NCI-H2227 (cell line): ENCODE measurements around the gene POU2F2.

Experiments
- DNase-seq: peaks from one replicate; lab custom pipeline; 2025; ENCODE audit not compliant: unreplicated experiment; lab: John Stamatoyannopoulos, UW

POU2F2 gene

DNA sequence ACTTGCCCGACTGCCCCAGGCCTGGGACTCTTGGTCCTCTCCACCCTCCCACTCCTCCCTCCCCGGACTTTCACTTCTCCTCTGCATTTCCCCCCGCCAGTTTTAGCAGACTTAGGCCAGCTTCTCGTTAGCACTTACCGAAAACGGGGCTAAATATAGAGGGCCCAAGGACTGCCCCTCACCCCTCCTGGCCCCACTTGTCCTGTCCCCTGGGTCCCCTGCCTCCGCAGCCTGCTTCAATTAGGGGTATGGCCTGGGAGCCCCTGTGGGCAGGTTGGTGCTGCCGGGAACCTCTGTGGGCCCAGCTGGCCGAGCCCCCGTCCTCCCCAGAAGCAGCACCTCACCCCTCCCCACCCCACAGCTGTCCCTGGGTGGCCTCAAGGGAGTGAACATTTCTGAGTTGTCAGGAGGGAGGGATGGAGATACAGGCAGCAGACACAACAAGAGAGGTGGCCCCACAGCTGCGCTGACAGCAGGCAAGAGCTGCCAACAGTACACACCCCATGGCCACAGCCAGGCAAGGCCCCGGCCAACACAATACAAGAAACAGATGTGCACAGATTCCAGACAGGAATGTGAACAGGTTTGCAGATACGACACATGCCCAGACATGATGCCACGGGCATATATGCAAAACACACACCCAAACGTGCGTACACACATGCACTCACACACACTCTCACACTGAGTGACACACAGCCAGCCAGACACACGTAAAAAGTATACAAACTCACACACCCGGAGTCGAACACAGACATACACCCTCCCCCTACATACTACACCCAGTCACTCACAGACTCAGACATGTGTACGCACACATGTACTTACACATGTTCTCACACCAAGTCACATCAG, 2.6 kb downstream of the POU2F2 start:
- peak; percentile 65 for DNase-seq

DNA sequence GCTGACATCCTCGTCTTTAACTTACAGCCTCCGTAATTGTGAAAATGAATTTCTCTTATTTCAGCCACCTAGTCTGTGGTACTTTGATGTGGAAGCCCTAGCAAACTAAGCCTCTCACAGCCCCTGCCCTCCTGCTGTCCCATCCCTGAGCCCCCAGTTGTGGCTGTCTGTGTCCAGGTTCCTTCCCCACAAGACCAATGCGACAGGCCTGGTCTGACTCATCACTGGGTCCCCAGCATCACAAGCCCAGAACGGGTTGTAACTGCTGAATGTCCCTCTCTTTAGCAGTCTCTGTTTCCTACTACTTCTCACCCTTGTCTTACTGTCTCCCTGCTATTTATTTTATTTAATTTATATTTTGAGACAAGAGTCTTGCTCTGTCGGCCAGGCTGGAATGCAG, 5.7 kb downstream of the POU2F2 start:
- no peak for DNase-seq

DNA sequence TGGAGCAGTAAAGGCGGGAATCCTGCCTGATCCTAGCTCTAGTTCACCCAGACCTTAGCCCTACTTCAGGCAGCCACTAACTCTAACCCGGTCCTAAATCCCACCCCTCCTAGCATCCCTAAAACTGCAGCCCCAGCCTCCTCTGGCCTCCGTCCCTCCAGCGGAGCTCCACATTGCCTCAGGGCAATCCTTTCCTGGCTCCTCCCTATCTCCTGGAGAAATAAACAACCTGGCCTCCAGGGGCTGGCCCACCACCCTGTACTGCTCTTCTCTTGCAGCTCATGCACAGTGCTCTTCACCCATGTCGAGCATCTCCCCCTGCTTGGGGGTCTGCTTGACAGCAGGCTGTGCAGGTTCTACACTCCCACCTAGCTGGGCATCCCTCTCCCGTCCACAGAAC, 6.7 kb downstream of the POU2F2 start:
- no peak for DNase-seq

GRCh38 chr19:42124386-42124901, 7.8 kb downstream of the POU2F2 start:
- DNase-seq: no peak

GRCh38 chr19:42123765-42124164, 8.5 kb downstream of the POU2F2 start:
- DNase-seq: no peak

DNA sequence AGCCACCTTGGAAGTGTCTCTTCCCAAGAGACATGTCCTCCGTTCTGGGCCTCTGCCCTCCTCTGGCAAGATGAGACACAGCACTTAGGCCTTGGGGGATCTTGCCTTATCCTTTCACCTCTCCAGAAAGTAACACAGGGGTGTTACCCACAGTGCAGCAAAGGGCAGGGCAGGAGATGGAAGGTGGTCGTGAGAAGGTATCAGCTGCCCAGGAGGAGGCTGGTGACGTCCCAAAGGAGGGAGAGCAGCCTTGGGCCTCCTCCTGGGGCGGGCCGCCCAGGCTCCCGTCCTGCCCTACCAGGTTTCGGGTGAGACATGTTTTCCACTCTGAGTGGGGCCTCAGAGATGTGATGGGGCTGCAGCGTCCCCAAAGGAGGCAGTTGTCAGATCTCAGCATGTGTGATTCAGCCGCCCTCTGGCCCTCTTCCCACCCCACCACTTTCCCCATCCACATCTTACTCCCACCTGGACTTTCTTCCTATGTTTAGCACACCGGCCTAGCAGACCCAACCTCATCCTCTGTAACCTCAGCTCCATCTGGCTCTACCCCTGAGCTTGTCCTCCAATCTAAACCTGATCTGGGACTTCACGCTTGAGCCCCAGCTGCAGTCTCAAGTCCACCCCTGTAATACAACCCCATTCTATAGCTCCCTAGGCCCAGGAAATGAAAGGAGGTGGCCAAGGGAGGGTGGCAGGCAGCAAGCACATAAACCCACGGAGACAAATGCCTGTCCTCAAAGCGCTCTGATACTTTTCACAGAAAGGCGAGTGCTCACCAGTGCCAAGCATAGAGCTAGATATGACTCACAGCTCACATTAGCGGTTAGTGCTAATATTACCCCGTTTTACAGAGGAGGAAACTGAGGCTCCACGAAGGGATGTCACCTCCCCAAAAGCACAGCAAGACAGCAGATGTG, 9.3 kb downstream of the POU2F2 start:
- no peak for DNase-seq

DNA sequence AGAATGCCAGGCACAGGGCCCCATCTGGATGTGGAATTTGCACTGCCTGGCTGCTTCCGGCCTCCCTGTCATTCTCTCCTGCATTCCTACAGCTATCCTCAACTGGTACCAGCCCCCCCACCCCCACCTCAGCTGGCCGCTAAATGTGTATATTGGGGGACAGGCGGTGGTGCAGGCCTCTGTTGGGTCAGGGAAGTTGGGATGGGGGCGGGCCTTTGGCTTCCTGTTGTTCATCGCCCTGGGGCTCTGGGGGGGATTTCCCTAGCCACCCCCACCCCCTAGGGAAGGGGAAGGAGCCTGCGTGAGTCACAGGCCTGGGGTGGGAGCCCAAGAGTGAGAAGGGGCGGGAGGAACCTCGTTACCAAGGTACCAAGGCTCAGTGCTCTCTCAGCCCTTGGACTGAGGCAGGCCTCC, 10.6 kb downstream of the POU2F2 start:
- DNase-seq: no peak

- DNase-seq: no peak
These were observed 11.1 kb downstream of the POU2F2 start for GRCh38 chr19:42121036-42121621.

GRCh38 chr19:42120276-42120980, 11.8 kb downstream of the POU2F2 start:
- no peak for DNase-seq

DNA sequence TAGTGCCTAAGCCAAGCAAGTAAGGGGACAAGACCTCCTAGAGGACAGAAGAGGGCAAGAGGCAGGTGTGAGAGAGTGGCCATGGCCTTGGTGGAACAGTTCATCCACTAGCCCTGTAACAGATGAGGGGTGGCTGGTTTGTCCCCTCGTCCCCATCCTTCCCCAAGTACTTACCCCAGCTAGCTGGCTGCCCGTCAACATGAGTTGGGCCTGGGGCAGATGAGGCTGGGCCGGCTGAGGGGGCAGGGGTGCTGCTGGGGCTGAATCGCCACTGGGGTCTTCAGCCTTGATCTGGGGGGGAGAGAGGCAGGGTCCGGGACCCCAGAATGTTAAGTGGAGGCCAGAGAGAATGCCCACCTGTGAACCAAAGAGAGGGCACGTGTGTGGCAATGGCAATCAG, 15.2 kb downstream of the POU2F2 start:
- no peak for DNase-seq

DNA sequence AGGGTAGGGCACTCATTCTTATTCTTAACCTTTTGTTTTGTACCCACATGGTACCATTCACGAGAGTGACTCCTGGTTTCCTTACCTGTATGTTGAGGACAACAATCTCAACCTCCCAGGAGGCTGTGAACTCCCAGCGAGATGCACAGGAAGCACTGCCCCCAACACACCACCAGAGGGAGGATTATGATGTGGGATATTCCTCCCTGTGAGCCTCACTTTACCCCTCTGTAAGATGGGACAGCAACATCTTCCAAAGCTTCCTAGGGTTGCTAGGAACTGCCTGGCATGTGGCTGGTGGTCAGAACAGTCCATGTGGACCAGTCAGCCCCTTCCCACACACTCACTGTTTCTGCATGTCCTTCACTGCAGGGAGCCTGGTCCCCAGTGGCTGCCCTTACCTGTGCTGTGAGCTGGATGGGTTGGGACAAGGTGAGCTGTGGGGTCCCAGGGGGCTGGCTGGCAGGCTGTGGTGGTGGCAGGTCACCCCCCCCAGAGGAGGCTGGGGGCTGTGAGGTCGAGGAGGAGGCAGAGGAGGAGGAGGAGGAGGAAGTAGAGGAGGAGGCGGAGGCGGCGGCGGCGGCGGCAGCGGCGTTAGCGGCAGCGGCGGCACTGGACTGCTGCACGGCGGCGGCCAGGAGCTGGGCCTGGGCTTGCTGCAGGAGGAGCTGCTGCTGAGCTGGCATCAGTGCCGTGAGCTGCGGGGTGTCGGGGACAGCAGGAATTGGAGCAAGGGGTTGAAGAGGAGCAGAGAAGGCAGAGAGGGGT, 15.8 kb downstream of the POU2F2 start:
- DNase-seq: no peak

DNA sequence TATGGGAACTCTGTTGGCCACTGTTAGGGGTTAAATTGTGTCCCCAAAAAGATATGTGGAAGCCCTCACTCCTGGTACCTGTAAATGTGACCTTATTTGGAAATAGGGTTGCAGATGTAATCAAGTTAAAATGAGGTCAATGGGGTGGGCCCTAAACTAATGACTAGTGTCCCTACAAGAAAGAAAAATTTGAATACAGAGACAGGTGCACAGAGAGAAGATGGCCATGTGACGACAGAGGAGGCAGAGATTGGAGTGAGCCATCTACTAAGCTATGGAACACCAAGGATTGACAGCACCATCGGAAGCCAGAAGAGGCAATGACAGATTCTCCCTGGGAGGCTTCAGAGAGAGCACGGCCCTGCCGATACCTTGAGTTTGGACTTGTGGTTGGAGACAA, 16.5 kb downstream of the POU2F2 start:
- no peak for DNase-seq

DNA sequence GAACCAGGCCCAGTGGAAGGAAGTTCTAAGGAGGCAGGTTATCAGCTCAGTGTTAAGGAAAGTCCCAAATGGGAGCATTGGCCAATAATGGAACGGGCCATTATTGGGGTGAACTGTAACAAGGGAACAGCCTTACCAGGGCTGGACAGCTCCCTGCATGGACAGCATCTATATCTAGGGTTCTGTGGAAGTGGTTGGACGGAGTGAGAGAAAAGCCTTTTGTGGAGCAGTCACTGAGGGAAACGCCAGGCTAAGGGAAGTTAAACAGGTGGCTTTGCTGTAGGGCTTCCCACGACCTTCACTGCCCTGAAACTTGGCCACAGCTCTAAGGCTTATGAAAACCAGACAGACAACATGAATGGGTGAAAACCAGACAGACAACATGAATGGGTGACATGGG, 17.0 kb downstream of the POU2F2 start:
- no peak for DNase-seq

- DNase-seq: peak; percentile 91
These were observed 17.8 kb downstream of the POU2F2 start for GRCh38 chr19:42114412-42114811.

- peak; percentile 71 for DNase-seq
These were observed 18.5 kb downstream of the POU2F2 start for GRCh38 chr19:42113641-42114348.

DNA sequence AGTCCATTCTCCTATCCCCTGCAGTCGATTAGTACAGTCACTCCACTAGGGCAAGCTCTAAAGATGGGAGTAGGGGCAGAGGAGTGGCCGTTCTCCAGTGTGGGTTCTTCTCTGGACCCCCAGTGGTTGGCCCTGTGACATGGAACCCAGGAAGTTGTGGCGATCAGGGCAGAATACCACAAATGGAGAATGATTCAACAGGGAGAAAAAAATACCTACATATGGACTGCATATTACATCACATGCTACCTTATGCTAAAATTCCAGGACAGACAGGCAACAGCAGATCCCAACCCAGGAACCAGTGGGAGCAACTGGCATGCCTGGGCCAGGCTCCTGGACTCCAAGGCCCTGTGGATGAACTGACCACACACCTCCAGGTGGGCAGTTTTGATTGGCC, 20.4 kb downstream of the POU2F2 start:
- no peak for DNase-seq

DNA sequence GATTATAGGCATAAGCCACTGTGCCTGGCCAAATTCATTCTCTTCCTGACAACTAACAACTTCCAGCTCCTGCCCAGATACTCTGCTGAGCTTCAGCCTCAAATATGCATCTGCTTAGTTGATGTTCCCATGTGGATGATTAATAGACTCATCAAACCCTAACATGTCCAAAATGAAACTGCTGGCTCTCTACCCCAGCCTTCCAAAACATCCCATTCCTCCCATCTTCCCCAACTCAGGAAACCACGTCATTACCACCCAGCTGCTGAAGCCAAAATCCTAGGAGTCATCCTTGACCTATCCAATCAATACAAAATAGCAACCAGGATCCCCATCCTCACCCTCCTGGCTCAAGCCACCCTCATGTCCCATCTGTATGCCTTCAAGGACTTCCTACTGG, 20.9 kb downstream of the POU2F2 start:
- DNase-seq: no peak

GRCh38 chr19:42110658-42111057, 21.6 kb downstream of the POU2F2 start:
- DNase-seq: no peak

DNA sequence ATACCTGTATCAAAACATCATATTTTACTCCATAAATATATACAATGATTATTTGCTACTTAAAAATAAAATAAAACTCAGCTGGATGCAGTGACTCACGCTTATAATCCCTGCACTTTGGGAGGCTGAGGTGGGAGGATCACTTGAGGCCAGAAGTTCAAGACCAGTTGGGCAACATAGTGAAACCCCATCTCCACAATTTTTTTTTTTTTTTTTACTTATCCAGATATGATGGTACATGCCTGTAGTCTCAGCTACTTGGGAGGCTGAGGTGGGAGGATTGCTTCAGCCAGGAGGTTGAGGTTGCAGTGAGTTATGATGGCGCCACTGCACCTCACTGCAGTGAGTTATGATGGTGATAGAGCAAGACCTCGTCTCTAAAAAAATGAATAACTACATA, 22.4 kb downstream of the POU2F2 start:
- DNase-seq: no peak
